H9 (cell line): ENCODE data around the gene RIPPLY2. TPM values are rescaled to one million over a fixed set of nuclear protein-coding genes. Genes with fewer than 3 reads are reported as not detected.

ENCODE experiments used
- DNase-seq: peaks from one replicate; pipeline ENCODE4 v3.0.0-alpha.2; 2017
- H2AFZ ChIP-seq: one replicate; pipeline ENCODE4 v1.6.1; 2013; ENCODE audit warnings: mild to moderate bottlenecking, low read length, control low read depth, moderate library complexity
- H2AK5ac ChIP-seq: 2 replicates; pipeline ENCODE4 v1.6.1; 2013; ENCODE audit warnings: low read length, control low read depth, mixed read lengths; ENCODE audit not compliant: insufficient read length
- H2BK120ac ChIP-seq: one replicate; pipeline ENCODE4 v1.6.1; 2013; ENCODE audit warnings: low read depth, mild to moderate bottlenecking, low read length, control low read depth, inconsistent platforms; ENCODE audit not compliant: poor library complexity, severe bottlenecking
- H2BK12ac ChIP-seq: 2 replicates; pipeline ENCODE4 v1.6.1; 2013; ENCODE audit warnings: low read length, control low read depth, mixed read lengths, low read depth; ENCODE audit not compliant: insufficient read length
- H2BK15ac ChIP-seq: 2 replicates; pipeline ENCODE4 v1.6.1; 2013; ENCODE audit warnings: low read depth, low read length, control low read depth
- H2BK20ac ChIP-seq: one replicate; pipeline ENCODE4 v1.6.1; 2013; ENCODE audit warnings: low read depth, mild to moderate bottlenecking, low read length, control low read depth, inconsistent platforms; ENCODE audit not compliant: poor library complexity, severe bottlenecking
- H2BK5ac ChIP-seq: 2 replicates; pipeline ENCODE4 v1.6.1; 2013; ENCODE audit warnings: low read length, control low read depth, mixed read lengths; ENCODE audit not compliant: insufficient read length
- H3K14ac ChIP-seq: 2 replicates; pipeline ENCODE4 v1.6.1; 2013; ENCODE audit warnings: low read length, control low read depth; ENCODE audit not compliant: insufficient read depth
- H3K18ac ChIP-seq: 2 replicates; pipeline ENCODE4 v1.6.1; 2013; ENCODE audit warnings: low read depth, mild to moderate bottlenecking, mixed read lengths, low read length, control low read depth; ENCODE audit not compliant: insufficient read length
- H3K23ac ChIP-seq: 2 replicates; pipeline ENCODE4 v1.6.1; 2013; ENCODE audit warnings: low read length, control low read depth, mixed read lengths, low read depth; ENCODE audit not compliant: insufficient read length
- H3K23me2 ChIP-seq: 2 replicates; pipeline ENCODE4 v1.6.1; 2013; ENCODE audit warnings: low read depth, mild to moderate bottlenecking, mixed read lengths, low read length, control low read depth; ENCODE audit not compliant: insufficient read length, poor library complexity, severe bottlenecking
- H3K27ac ChIP-seq: 2 replicates; pipeline ENCODE4 v1.5.1; 2013; ENCODE audit warnings: low read length, control low read depth, mixed read lengths, low read depth; ENCODE audit not compliant: insufficient read length
- H3K27me3 ChIP-seq: 2 replicates; pipeline ENCODE4 v1.6.1; 2013; ENCODE audit warnings: low read length, control low read depth, inconsistent platforms; ENCODE audit not compliant: insufficient read depth
- H3K4ac ChIP-seq: 2 replicates; pipeline ENCODE4 v1.6.1; 2013; ENCODE audit warnings: low read depth, mild to moderate bottlenecking, control low read depth, inconsistent platforms, low read length, moderate library complexity
- H3K4me1 ChIP-seq: 2 replicates; pipeline ENCODE4 v1.6.1; 2013; ENCODE audit warnings: low read length, control low read depth, inconsistent platforms; ENCODE audit not compliant: insufficient read depth
- H3K4me2 ChIP-seq: 2 replicates; pipeline ENCODE4 v1.6.1; 2013; ENCODE audit warnings: low read length, control low read depth, mixed read lengths; ENCODE audit not compliant: insufficient read length, insufficient read depth
- H3K56ac ChIP-seq: 2 replicates; pipeline ENCODE4 v1.6.1; 2013; ENCODE audit warnings: low read depth, mild to moderate bottlenecking, mixed read lengths, low read length, control low read depth; ENCODE audit not compliant: insufficient read length
- H3K79me1 ChIP-seq: 2 replicates; pipeline ENCODE4 v1.6.1; 2013; ENCODE audit warnings: low read depth, mild to moderate bottlenecking, moderate library complexity, low read length, control low read depth, inconsistent platforms; ENCODE audit not compliant: insufficient read depth, poor library complexity, severe bottlenecking
- H3K79me2 ChIP-seq: 2 replicates; pipeline ENCODE4 v1.6.1; 2013; ENCODE audit warnings: low read length, control low read depth, inconsistent platforms; ENCODE audit not compliant: insufficient read depth
- H3K9ac ChIP-seq: 2 replicates; pipeline ENCODE4 v1.6.1; 2013; ENCODE audit warnings: low read length, control low read depth, mixed read lengths; ENCODE audit not compliant: insufficient read length; ENCODE audit errors: extremely low read depth
- H3K9me3 ChIP-seq: one replicate; pipeline ENCODE4 v1.6.1; 2013; ENCODE audit warnings: low read depth, low read length, inconsistent platforms; ENCODE audit not compliant: control insufficient read depth
- H3T11ph ChIP-seq: one replicate; pipeline ENCODE4 v1.6.1; 2013; ENCODE audit warnings: mild to moderate bottlenecking, low read length, control low read depth, inconsistent platforms
- H4K20me1 ChIP-seq: one replicate; pipeline ENCODE4 v1.6.1; 2013; ENCODE audit not compliant: control insufficient read depth, insufficient read length, insufficient read depth
- H4K5ac ChIP-seq: 2 replicates; pipeline ENCODE4 v1.6.1; 2013; ENCODE audit warnings: low read depth, mild to moderate bottlenecking, mixed read lengths, low read length, control low read depth; ENCODE audit not compliant: insufficient read length
- H4K8ac ChIP-seq: replicated peaks from 2 replicates; pipeline ENCODE4 v1.6.1; 2013; ENCODE audit warnings: low read length, control low read depth, mixed read lengths, low read depth; ENCODE audit not compliant: insufficient read length
- H4K91ac ChIP-seq: 2 replicates; pipeline ENCODE4 v1.6.1; 2013; ENCODE audit warnings: low read depth, mild to moderate bottlenecking, moderate library complexity, mixed read lengths, low read length, control low read depth; ENCODE audit not compliant: insufficient read length
- H3K27ac Mint-ChIP-seq, 3 experiments: 2 replicates in 2 of 3; 3 replicates in 1 of 3; pipeline ENCODE4 v1.8.0; 2020 to 2021; ENCODE audit warnings: mixed read lengths in 3 of 3, mild to moderate bottlenecking in 1 of 3, moderate library complexity in 1 of 3
- H3K27me3 Mint-ChIP-seq: 2 replicates; pipeline ENCODE4 v1.8.0; 2021; ENCODE audit warnings: low read depth, mild to moderate bottlenecking, moderate library complexity, mixed read lengths
- H3K36me3 Mint-ChIP-seq, 3 experiments: 2 replicates in 2 of 3; 3 replicates in 1 of 3; pipeline ENCODE4 v1.8.0; 2020 to 2021; ENCODE audit warnings: low read depth in 3 of 3, mixed read lengths in 3 of 3; ENCODE audit not compliant: insufficient read depth in 1 of 3
- H3K4me1 Mint-ChIP-seq, 2 experiments: 2 replicates each; pipeline ENCODE4 v1.8.0; 2020; ENCODE audit warnings: mixed read lengths in 2 of 2
- H3K4me3 Mint-ChIP-seq, 2 experiments: 2 replicates in 1 of 2; 3 replicates in 1 of 2; pipeline ENCODE4 v1.8.0; 2020 to 2021; ENCODE audit warnings: mild to moderate bottlenecking in 2 of 2, mixed read lengths in 2 of 2, moderate library complexity in 1 of 2
- H3K9me3 Mint-ChIP-seq, 2 experiments: 2 replicates in 1 of 2; 3 replicates in 1 of 2; pipeline ENCODE4 v1.8.0; 2020; ENCODE audit warnings: mild to moderate bottlenecking in 2 of 2, mixed read lengths in 2 of 2, moderate library complexity in 1 of 2
- CTCF ChIP-seq: fragments of 200-600 bp; sonication (generic); conservative IDR thresholded peaks from 3 replicates; pipeline ENCODE4 v1.8.0; 2021; ENCODE audit warnings: antibody characterized with exemption, mild to moderate bottlenecking
- WGBS: extraction: QIAGEN DNeasy Blood & Tissue Kit; methylation state at CpG from one replicate; pipeline ENCODE4 v1.1.7; 2013; ENCODE audit warnings: missing lambda C conversion rate, low lambda C conversion rate, mixed read lengths; ENCODE audit not compliant: insufficient read length; ENCODE audit errors: extremely low coverage; 5-methylcytosine and 5-hydroxymethylcytosine counted together
- total RNA-seq: library from RNA; stranded (reverse); gene quantifications from 2 replicates; pipeline ENCODE4 v1.2.1, GENCODE V29; 2021

RIPPLY2 gene
- total RNA-seq, 1 experiment from 2014 or later: 0.90 TPM

- peaks cover 4% of the 10 kb centered on the region for H3K79me1 ChIP-seq
- no peak overlapping the region for H3K56ac ChIP-seq
- H2BK120ac ChIP-seq: no peak overlapping the region
- no peak overlapping the region for H2BK20ac ChIP-seq
- no peak overlapping the region for H2AFZ ChIP-seq
- no peaks in the 10 kb centered on the region for H4K20me1 ChIP-seq
- no peak for TF ChIP-seq CTCF
- H3K4me1 ChIP-seq: no peaks in the 10 kb centered on the region
- Mint-ChIP-seq H3K9me3 (no peaks in the 10 kb centered on the region), H3K36me3 (no peaks in the 10 kb centered on the region), H3K27me3 (no peaks in the 10 kb centered on the region), H3K27ac (no peak overlapping the region), H3K4me3 (no peak overlapping the region), H3K4me1 (peaks cover 6 to 14% of the 10 kb centered on the region in 2 experiments)
- no peak overlapping the region for H4K91ac ChIP-seq
- no peaks in the 10 kb centered on the region for H3K23me2 ChIP-seq
- no peak overlapping the region for H3T11ph ChIP-seq
- WGBS: no CpG with 5 or more reads among the region's 2 CpGs
- H3K79me2 ChIP-seq: no peaks in the 10 kb centered on the region
- no peak overlapping the region for H2BK15ac ChIP-seq
- DNase-seq: no peak
- H3K27ac ChIP-seq: no peak overlapping the region
- H3K4ac ChIP-seq: no peak overlapping the region
- no peak overlapping the region for H2BK12ac ChIP-seq
- no peak overlapping the region for H2BK5ac ChIP-seq
- H3K9ac ChIP-seq: no peak overlapping the region
- H3K4me2 ChIP-seq: no peak overlapping the region
- no peaks in the 10 kb centered on the region for H3K9me3 ChIP-seq
- H2AK5ac ChIP-seq: no peak overlapping the region
- no peak overlapping the region for H3K14ac ChIP-seq
- no peaks in the 10 kb centered on the region for H3K27me3 ChIP-seq
- H4K5ac ChIP-seq: no peak overlapping the region
- no peak overlapping the region for H3K23ac ChIP-seq
- no peak overlapping the region for H3K18ac ChIP-seq
- H4K8ac ChIP-seq: no peak overlapping the region
Measured at GRCh38 chr6:83883240-83883639, 30.1 kb downstream of the RIPPLY2 start.
